ENCODE results near the gene DIP2C.
"Not testable (repeated sequence)": the region's sequence is repeated elsewhere in the genome, so short reads cannot be mapped to it uniquely, and the experiment has no call there.

Gene DIP2C

DNA sequence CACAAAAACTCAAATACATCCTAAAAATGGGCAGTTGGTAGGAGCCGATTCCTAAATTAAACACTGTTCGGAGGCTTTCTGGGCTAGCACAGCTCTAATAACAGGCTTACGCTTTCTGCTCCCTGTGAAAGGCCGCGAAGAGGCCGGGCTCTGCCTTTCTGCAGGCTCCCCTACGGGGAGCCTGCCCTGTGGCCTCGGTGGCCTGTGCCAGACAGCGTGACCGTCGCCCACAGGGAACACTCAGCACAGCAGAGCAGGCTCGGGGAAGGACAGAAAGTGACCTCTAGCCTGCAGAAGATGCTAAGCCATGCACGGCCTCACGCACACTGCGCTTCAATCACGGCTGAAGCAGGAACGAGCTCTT is 64.2 kb downstream of the DIP2C start:
- DNase-seq: no peak

DNA sequence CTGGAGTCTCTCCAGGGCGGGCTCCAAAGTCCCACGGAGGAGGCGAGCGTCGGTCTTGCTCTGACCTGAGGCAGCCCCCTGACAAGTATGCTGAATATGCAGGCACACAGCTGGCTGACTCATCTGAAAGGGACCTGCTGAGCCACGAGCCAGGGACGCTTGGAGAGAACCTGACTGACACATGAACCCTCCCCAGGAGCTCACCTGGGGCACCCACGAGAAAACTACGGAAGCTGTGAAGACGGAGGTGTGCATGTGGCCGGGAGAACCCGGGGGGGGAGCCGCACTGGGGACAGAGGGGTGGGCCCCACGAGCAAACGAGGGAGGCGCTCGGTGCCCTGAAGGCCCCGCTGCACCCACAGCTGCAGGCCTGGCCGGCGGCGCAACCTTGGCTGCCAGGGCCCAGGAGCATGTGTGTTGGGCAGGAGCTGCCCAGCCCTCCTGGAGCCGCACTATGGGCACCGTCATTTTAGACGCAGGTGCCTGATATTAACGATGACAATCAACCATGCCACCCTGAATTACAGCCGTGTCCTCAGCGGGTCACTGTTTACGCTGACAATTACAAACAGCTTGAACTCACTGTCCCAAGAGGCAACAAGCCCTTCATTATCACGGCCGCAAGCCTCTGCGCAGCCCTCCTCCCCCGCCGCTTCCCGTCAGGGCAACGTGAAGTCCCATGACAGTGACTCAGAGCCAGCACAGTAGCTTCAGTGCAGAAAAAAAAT is 64.7 kb downstream of the DIP2C start:
- peak; percentile 35 for DNase-seq

DNA sequence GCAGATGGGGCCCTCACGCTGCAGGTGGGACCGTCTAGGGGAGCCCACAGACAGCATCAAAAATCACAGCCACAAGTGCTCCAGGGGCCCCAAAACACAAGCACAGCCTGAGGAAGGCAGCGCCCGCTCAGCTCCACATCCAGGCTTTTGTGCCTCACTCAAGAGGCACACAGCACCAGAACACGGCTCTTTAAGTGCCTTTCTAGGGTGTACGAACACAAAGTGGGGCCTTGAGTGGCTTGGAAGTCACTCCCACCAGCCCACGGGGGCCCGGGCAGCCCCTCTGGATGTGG is 65.2 kb downstream of the DIP2C start:
- DNase-seq: no peak

DNA sequence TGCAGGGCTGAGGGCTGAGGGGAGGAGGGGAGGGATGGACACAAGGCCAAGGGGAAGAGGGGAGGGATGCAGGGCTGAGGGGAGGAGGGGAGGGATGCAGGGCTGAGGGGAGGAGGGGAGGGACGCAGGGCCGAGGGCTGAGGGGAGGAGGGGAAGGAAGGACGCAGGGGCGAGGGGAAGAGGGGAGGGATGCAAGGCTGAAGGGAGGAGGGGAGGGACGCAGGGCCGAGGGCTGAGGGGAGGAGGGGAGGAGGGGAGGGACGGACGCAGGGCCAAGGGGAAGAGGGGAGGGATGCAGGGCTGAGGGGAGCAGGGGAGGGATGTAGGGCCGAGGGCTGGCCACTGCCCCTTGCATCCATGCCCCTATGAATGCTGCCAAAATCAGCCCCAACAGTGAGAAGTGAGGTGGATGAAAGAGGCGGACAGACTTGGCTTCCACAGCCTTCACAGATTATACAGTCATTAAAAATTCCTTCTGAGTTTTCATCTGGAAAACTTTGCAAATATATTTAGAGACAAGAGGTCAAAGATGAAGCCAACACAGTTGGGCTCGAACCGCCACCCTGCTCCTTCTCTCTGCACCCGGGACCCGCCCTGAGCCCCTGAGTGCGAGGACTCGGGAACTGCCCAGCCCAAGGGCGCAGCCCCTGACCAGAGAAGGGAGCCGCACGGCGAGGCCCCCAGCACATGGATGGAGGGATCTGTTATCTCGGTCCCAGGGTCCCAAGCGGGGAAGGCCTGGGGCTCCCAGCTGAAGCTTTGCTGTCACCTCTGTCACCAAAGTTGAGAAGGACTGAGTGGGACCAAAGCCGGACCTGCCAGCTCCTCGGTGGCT is 65.8 kb downstream of the DIP2C start:
- DNase-seq: no peak

DNA sequence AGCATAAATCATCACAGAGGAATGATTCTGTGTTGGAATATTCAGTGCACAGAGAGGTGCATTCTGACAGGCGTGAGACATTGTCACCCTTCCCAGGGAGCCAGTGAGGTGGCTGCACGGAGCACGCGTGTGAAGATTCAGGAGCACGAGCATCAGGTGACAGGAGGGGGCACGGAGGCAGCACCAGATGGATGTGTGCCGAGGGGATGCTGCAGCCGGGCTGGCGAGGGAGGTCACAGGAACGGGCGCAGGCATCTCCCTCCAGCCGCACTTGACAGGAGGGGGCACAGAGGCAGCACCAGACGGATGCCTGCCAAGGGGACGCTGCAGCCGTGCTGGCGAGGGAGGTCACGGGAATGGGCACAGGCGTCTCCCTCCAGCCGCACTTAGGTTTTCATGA is 66.5 kb downstream of the DIP2C start:
- DNase-seq: no peak

DNA sequence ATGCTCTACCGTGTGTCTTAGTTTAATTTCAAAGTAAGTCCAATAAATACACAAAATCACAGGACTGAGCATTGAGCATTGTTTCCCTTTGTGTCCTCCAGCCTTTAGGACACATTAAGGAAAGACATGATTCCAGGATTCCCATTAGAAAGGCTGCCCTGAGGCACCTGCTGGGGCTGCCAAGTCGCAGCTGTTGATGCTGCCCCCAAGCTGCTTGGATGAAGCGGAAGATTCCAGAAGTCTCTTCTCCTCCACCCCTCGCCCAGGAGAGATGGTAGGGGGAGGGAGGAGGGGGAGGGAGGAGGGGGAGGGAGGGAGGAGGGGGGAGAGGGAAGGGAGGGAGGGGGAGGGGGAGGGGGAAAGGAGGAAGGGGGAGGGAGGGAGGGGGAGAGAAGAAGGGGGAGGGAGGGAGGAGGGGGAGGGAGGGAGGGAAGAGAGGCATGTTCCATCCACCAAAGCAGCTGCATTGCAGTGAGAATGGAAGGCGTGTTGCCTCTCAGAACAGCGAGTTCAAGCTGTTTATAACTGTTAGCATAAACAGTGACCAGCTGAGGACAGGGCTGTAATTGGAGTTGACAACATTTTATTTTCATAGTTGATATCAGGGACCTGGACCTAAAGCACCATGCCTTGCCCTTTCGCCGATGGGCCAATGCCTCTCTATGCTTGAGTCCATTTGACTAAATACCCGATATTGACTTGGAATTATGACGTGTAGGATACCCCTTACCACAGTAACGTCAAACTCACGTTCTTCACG is 67.3 kb downstream of the DIP2C start:
- no peak for DNase-seq

DNA sequence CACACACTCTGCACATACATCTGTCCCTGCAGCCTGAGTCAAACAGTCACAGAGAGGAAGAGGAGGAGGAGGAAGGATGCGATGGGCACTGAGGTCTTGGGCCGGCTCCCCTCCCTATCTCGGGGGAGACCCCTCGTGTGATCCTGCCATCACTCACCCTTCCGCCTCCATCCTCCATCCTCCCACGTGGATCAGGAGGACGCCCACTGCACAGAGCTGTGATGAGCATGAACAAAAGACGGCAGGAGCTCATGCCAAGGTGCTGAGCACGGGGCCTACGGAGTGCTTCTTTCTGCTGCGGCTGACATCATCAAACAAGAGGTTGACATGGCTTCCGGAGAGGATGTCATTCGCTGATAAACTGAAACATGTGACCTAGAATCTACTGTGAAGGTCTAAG is 68.0 kb downstream of the DIP2C start:
- DNase-seq: no peak

DNA sequence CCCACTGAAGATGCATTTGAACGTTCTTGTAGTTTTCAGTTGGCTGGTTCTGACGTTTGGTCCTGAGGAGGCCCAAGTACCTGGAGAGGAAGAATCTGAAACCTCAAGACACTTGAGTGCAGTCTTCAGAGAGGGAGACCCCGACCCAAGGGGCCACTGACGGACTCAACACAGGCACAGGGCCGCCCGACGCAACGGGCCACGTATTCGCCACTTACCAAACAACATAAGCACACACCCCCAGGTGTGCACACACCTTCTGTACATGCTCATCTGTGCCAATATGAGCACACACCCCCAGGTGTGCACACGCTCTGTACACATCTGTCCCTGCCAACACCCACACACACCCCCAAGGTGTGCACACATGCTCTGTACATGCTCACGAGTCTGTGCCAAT is 68.5 kb downstream of the DIP2C start:
- no peak for DNase-seq

DNA sequence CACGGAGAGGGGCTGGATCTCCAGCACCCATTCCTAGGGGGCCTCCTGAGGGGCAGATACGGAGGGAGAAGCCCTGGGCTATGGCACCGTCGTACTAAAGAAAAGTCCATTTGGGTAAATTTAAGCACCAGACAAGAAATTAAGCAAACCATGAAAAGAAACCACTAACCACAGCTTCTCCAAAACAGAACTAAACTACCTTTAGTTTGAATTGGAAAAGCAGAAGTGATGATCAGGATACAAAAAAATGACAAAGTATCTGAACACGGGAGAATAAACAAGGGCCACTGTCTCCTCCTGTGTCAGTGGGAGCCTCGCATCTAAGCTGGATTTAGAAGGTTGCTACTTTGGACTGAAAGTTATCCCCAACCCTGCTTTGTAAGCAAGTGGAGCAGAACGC is 69.1 kb downstream of the DIP2C start:
- DNase-seq: no peak

DNA sequence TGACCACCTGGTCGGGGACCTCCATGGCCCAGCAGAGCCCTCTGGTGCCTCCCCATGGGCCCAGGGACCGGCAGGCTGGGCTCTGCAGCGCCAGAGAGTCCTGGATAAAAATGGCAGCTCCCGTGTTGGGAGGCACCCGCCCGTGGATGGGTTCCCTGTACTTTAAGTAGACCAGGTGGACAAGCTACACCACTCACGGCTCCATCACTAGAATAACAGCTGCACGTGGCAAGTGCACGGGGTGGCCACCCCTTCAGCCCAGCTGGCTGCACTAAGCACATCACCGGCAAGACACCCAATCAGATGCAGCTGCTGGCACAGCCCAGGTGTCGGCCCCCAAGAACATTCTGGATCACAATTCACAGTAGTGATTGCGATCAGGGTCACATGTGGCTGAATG is 69.8 kb downstream of the DIP2C start:
- no peak for DNase-seq

DNA sequence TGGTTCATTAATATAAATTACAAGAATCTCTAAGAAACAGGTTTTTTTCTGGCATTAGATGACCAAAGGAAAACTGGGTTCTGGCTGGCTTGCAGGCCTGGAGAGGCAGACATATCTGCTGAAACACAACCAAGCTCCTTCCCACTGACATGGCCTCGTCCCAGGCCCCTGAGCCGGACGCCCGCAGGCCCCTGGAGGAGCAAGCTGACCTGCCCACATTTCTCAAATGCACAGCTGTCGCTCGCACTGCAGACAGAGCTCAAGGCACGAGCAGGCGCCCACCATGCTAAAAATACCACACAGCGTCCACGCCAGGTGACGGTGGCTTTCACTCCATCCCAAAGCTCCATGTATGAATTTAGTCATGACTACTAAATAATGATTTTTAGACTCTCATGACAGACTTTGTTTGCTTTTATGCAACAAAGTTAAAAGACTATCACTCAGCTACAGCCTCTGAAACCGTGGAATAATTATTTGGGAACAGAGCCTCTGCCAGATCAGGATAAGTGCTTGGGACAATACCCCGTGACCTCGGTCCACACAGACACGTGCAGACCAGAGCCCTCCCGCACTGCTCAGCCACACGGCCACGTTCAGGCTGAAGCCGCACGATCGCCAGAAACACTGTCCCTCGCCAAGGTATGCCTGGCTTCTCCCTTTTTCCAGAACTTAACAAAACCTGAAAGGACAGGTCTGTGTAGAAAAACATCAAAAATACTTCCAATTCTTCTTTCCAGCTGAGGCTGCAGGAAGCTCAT is 71.1 kb downstream of the DIP2C start:
- no peak for DNase-seq

DNA sequence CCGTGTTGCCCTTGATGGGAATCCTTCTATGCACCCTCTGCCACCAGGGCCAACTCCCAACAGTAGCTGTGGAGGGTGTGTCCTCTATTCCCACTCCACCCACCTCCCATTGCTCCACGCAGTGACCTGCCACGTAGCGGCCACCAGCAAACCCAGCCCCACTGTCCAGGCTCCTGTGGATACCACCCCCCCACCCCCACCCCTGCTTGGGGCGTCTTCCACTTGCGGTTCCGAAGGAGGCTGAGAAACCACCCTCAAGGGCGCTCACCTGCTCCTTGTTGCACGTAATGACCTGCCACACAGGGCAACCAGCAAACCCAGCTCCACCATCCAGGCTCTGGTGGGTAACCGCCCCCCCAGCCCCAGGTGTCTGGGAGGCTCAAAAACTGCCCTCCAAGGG is 72.0 kb downstream of the DIP2C start:
- DNase-seq: no peak

DNA sequence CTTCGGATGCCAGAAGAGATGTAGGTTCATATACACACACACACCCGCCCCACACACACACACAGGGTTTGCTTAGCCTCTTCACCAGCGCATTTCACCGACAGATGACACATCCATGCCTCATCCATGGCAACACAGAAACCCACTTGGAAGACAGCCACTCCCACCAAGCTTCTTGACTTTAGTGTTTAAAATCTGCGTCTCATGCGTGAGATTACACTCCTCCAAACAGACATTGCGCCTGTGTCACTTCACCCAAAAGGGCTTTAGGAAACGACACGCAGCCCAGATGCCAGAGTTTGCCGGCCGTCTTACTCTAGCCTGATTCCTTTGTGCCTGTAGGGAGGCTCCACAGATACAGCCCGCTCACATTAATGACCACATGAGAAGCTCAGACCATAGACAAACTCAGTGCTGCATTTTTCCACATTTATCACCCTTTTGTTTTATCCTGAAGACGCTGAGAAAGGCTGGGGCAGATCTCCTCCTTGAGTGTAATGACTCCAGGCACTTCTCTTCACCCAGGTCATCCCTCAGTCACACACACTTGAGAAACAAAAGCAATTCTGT is 73.8 kb downstream of the DIP2C start:
- DNase-seq: no peak

DNA sequence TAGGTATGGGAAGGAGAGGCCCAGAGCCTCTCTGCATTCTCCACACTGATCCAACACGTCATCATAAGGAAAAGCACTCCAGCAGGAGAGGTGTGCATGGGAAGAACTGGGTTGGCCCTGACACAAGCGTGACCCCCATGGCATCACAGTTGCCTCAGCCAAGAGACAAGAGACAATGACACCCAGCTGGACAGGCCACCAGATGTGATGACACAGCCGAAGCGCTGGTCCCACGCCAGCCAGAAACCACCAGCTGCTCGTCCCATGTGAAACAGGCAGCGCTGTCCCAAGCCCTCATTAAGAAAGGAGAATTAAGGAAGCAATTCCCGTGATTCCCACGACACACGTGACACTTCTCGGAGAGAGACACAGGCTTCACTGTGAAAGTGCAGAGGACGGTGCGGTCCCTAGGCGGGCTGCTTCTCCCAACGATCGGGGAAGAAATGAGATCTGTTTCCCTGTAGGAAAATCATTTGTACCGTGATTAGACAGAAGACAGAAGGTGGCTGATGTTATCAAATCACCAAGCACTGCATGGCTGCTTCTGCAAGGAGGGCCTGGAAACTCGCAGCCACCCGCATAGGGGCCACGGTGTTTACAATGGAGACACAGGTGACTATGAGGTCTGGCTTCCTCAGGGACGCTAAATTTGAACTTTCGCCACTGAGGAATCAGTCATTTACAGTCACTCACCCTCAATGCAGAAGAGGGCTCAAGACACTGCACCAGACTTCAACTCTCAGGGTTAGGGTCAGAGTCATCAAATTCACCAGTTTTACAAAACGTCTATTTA is 74.5 kb downstream of the DIP2C start:
- no peak for DNase-seq

DNA sequence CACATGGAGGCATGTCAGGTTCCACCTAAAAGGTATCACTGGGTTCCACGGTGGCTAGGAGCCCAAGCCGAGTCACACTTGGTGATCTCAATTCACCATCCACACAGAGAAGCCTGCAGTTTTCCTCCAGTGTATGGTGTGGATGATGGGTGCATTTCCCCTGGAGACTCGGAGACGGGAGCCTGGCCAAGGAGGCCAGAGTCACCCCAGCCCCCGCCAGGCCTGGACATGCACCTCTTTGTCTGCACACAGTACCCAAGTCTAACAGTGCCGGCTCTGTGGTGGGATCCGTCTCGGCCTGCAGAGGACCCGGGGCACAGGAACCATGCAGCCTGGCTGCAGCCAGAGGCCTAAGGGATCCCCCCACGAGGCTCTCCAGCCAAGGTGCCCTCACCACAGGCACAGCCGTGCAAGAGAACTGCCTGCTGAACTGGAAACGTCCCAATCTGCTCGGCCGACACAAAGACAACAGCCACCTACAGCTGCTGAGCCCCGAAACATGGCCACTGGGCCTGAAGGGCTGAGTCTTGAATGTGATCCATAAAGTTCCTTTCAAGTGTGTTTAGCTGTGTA is 75.2 kb downstream of the DIP2C start:
- DNase-seq: no peak

DNA sequence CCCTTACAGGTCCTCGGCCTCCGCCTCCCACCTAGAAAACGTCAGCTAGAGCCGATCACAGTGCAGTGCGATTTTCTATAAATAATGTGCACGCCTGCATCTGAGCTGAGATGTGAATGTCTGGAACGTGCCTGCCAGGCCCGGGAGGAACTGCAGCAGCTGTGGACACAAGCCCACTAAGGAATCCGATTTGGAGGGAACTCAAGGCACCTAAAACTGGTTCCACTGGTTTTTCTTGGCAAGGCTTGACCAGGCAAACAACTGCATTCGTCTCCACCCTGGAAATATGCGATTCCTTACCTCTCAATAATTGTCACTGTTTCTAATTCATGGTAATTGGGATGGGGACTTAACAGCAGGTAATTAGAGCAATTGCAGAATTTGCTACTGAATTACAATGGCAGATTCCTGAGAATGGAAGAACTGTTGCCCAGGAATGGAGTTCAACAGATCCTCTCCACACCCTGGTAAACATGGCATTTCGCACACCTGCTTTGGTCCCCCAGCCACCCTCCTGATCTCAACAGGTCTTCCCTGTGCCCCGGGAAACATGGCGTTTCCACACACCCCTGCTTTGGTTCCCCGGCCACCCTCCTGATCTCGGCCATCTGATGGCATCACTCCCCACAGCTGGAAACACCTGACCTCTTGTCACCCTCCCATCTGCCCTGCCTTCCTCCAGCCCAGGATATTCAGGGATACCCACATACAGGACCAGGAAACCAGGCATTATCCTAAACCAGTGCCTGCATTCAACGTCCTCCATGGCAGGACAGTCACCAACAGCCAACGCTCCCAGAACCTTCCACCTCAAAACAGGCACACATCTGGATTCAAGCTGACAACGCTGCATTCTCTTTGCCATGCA is 76.0 kb downstream of the DIP2C start:
- peak; percentile 61 for DNase-seq

DNA sequence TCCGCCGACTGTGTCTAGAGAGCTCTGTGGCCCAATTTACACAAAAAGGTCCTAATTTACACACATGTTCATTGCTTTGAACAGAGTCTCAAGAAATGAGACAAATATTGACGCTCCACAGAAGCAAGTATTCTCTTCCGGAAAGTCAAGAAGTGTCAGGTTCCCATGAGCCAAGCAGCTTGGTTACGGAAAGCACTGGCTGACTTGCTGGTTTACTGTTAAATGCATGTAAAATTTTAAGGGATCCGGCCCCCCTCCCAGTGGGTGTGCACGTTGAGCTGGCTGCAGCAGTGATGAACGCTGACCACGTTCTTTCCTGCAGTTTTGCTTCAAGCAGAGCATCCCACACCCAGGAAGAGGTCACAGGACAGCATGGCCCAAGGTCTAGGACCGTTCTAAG is 76.8 kb downstream of the DIP2C start:
- DNase-seq: no peak

DNA sequence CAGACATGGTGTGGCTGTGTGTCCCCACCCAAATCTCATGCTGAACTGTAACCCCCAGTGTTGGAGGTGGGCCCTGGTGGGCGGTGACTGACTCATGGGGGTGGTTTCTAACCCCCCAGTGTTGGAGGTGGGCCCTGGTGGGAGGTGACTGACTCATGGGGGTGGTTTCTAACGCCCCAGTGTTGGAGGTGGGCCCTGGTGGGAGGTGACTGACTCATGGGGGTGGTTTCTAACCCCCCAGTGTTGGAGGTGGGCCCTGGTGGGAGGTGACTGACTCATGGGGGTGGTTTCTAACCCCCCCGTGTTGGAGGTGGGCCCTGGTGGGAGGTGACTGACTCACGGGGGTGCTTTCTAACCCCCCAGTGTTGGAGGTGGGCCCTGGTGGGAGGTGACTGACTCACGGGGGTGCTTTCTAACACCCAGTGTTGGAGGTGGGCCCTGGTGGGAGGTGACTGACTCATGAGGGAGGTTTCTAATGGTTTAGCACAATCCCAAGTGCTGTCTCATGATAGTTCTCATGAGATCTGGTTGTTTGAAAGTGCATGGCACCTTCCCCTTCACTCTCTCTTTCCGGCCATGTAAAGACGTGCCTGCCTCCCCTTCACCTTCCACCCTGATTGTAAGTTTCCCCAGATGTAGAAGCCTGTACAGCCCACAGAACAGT is 78.7 kb downstream of the DIP2C start:
- not testable (repeated sequence) for DNase-seq

DNA sequence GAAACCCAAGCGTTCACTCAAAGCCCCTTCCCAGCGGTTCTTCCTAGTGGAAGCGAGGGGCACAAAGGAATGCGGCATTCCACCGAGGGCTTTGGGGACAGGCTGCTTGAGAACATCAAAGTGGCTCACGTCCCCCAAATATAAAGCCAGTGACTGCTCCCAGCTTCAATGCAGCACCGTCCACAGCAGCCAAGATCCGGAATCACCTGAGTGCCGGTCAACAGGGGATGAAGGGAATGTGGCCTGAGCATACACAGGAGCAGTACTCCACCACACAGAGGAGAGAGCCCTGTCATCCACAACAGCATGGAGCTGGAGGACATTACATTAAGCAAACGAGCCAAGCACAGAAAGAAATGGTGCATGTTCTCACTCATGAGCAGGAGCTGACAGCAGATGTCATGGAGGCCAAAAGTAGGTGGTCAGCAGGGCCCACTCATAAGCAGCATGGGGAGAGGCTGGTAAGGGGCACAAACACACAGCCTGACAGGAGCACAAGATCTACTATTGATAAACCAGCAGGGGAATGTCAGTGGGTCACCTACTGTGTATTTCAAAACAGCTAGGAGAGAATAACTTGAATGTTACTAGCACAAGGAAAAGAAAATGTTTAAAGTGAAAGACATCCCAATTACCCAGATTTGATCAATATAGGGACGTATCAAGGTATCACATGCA is 79.5 kb downstream of the DIP2C start:
- no peak for DNase-seq

DNA sequence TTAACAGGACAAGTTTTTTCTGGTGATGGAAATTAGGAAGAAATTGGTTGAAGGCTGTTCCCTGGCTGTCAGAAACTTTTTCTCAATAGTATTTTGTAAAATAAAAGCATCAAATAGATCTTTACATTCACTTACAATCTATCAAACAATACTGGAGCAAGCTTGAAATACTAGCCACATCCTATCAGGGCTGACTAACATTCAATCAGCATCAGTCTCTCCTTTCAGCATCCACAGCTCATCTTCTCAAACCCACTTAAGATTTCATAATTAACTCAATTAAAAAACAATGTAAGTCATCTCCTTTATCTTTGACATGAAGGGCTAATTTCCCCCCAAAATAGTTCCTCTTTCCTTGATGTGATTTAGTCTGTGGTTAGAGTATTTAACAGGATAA is 80.2 kb downstream of the DIP2C start:
- no peak for DNase-seq
